ENCODE data around the gene WWOX.

WWOX gene

DNA sequence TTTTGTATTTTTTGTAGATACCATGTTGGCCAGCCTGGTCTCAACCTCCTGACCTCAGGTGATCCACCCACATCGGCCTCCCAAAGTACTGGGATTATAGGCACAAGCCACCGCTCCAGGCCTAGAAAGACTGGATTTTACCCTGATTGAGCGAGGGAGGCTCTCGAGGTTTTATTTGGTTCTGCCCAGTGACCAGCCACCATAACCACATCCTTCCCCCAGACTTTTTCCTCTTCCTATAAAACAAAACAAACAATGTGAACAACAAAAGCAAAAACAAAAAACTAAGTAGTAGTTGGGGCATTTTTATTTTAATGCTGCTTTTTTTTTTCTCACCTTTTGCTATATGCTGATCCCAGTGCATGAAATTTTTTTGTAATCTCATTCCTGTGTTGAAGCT lies 991.5 kb downstream of the WWOX start:
- no peak for DNase-seq (ENCODE audit: low read depth, low spot score)

DNA sequence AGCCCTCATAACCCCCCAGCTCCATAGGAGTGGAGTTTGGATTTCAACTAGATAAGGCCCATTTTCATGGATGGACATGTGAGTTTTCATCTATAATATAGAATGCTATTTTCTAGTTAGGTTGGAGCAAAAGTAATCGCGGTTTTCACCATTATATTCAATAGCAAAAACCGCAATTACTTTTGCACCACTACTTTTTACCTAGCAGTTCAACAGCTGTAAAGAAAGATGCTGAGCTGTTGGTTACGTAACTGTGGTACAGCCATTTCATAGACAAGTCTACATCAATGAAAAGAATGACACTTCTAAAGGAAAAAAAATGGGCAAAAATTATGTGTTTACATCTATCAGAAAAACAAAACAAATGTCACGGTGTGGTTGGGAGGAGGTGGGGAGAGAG lies 993.4 kb downstream of the WWOX start:
- no peak for DNase-seq (ENCODE audit: low read depth, low spot score)

DNA sequence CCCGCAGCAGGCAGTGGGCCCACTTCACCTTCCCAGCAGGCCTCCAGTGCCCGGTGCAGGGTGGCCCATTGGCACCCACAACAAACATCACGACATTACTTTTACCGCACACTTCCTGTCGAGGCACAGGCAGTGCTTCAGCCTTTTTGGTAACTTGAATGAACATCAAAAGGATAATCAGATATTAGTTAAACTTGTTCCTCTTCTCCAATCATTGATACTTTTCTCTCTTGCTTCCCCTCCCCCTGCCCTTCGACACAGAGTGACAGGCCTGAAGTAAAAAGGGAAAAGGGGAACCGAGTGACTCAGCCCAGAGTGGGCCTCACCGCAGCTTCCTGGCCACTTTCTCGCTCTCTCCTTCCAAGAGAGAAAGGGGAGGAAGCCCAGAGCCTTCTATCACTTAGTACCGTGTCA lies 994.1 kb downstream of the WWOX start:
- no peak for DNase-seq (ENCODE audit: low read depth, low spot score)

GRCh38 chr16:79096246-79096645 lies 996.8 kb downstream of the WWOX start:
- DNase-seq (ENCODE audit: low read depth, low spot score), result no peak

DNA sequence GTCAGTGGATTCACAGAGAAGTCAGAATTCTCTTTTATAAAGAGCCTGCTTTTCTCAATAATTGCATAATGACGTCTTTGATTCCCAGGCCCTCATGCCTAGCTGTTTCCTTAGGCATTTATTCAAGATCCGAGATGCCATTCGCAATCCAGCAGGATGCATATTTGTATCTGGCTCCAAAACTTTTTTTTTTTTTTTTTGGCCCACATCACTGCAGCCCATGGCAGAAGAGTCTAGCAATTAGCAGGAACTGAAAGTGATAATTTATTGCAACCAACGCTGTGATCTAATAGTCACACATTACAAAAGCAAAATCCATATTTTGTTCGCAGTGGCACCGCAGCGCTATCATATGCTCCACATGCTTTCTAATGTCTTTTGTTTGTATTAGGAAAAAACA lies 997.7 kb downstream of the WWOX start:
- DNase-seq (ENCODE audit: low read depth, low spot score), result no peak

GRCh38 chr16:79097771-79098170 lies 998.3 kb downstream of the WWOX start:
- DNase-seq (ENCODE audit: low read depth, low spot score), result no peak

DNA sequence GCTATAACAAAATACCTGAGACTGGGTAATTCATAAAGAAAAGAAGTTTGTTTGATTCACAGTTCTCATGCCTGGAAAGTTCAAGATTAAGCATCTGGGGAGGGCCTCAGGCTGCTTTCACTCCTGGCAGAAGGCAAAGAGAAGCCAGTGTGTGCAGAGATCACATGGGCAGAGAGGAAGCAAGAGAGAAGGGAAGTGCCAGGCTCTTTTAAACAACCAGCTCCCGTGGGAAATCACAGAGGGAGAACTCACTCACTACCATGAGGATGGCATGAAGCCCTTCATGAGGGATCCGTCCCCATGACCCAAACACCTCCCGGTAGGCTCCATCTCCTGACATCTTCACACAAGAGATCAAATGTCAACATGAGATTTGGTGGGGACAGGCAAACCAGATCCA lies 999.5 kb downstream of the WWOX start:
- no peak for DNase-seq (ENCODE audit: low read depth, low spot score)

GRCh38 chr16:79099716-79100115 lies 1000.3 kb downstream of the WWOX start:
- DNase-seq (ENCODE audit: low read depth, low spot score), result no peak

DNA sequence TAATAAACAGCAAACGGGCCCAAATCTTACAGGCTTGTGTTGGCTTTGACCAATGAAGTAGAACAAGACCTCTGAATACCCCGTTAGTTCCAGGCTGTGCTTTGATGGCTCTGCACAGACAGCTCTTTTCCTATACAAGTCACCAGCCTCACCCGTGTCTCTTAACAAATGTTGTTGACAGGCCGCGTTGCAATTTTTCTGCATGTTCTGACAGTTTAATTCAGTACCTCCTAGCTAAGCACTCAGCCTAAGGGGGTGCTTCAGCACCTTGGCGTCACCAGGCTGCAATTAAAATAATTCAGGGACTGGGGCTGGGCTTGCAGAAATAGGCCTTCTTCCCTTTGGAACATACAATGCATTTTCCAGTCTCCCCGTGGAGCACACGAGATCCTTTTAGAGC lies 1001.0 kb downstream of the WWOX start:
- no peak for DNase-seq (ENCODE audit: low read depth, low spot score)

- DNase-seq (ENCODE audit: low read depth, low spot score), result no peak
These were observed 1002.0 kb downstream of the WWOX start for GRCh38 chr16:79101491-79101890.

DNA sequence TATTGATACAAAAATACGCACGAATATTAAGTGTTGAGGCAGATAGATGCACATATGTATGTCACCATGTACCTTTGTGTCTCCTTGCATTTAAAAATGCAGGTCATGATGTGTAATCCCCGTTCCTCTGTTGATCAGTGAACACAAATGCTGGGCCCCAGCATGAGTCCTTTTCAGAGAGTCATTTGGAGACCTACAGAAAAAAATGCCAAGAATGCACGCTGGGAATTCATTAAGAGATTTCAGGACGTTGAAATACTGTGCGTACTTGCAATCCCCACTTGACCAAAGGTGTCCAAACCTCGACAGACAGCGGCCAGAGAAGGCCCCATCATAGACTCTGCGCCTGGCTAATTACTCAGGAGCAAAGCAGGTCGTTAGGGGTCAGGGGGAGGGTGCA lies 1005.1 kb downstream of the WWOX start:
- DNase-seq (ENCODE audit: low read depth, low spot score), result no peak

- no peak for DNase-seq (ENCODE audit: low read depth, low spot score)
These were observed 1007.8 kb downstream of the WWOX start for GRCh38 chr16:79107301-79107700.

- no peak for DNase-seq (ENCODE audit: low read depth, low spot score)
These were observed 1010.3 kb downstream of the WWOX start for GRCh38 chr16:79109771-79110170.

- no peak for DNase-seq (ENCODE audit: low read depth, low spot score)
These were observed 1010.8 kb downstream of the WWOX start for GRCh38 chr16:79110242-79110641.

DNA sequence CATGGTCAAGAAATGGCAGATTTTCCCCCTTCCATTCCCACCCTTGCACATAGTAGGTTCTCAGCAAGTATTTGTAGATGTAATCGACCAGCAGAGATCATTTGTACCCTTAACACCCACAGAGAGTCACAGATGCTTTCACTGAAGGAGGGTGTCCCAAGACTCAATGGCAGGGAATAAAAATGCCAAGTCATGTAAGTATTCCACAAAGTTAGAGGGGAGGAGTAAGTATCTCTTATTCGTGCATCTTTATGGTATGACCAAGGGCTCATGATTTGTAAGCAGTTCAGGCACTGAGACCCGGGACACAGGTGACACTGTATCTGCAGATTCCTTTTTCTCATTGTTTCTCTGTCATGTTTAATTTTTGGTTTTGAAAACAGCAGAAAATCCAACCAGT lies 1011.5 kb downstream of the WWOX start:
- DNase-seq (ENCODE audit: low read depth, low spot score), result no peak

GRCh38 chr16:79112462-79112861 lies 1013.0 kb downstream of the WWOX start:
- no peak for DNase-seq (ENCODE audit: low read depth, low spot score)

- DNase-seq (ENCODE audit: low read depth, low spot score), result no peak
These were observed 1014.4 kb downstream of the WWOX start for GRCh38 chr16:79113826-79114225.

DNA sequence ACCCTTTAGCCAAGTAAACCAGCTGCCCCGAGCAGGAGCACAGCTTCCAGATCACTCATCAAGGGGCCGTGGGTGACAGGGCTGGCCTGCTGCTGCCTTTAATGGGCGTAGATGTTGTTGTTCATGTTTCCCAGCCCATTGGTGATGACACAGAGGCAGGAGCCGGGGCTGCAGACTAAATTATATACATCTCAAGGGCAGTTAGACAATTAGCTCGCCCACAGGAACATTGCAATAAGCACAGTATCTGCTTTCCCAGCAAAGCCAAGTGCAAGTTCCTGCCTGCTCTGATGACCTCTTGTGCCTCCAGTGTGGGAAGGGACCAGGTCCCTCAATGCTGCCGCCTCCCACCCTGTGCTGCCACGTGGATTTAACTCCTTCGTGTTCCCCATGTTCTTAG lies 1015.3 kb downstream of the WWOX start:
- DNase-seq (ENCODE audit: low read depth, low spot score), result no peak

DNA sequence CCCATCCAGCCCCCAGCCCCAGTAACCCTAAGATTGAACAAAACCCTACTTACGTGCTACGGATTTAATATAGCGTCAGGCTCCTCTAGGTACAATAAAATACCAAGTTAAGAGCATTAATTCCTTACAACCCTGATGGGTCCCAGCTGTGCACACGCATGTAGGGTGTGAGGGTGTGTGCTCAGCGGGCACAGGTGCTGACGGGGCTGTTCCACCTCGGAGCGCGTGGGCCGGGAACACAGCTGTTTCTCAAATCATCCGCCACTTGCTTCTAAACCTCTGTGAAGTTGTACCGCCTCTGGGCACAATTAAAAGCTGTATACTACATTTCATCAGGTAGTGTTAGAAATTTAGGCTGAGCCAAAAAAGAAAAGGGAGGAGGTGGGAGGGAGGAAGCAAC lies 1022.5 kb downstream of the WWOX start:
- DNase-seq (ENCODE audit: low read depth, low spot score), result no peak

GRCh38 chr16:79122343-79122742 lies 1022.9 kb downstream of the WWOX start:
- DNase-seq (ENCODE audit: low read depth, low spot score), result no peak

DNA sequence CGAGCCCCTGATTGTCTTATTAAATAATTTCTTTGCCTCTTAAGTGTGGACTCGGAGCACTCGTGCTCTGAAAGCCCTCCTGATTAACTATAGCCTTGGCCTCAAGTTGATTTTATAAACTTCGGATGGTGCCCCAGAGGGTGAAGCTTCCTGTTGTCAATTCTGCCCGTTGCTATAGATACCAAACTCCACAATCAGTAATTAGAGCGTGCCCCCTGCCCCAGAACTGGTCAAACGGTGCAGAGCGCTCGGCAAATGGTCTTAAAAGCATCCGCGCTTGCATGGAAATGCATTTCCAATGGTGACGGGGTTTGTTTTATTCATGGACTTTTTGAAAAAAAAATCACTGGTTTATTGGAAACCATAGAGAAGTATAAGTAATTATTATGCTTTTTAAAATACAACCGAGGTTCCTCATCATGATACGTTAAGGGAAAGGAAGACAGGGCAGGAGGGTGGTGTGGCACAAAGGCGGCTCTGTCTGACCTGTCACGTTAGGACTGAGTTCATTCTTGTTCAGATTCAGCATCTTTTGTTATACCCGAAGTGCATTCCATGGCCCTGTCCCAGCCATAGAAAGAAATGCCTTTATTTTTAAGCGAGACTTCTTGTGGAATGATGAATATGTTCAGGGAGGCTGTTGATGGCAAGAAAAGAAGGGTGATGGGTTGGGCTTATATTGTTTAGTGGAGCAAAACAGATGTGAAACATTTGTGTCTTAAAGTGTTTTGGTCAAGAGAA lies 1024.7 kb downstream of the WWOX start:
- DNase-seq (ENCODE audit: low read depth, low spot score), result no peak

DNA sequence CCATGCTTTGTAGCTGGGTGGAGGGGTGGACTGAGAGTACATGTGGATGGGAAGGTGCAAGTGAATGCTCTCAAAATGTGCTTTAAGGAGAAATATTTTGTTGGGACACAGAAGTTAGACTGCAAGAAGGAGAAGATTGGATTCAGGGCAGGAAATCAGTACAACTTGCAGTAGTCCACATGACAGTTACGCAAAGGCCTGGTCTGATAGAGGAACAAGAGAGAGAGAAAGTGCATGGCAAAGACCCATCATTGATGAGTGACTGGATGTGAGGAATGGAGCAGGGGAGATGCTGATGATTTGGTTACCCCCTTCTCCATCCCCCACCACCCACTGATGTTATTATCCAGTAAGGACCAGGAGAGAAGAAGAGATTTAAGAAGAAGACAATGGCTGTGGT lies 1028.3 kb downstream of the WWOX start:
- DNase-seq (ENCODE audit: low read depth, low spot score), result no peak

DNA sequence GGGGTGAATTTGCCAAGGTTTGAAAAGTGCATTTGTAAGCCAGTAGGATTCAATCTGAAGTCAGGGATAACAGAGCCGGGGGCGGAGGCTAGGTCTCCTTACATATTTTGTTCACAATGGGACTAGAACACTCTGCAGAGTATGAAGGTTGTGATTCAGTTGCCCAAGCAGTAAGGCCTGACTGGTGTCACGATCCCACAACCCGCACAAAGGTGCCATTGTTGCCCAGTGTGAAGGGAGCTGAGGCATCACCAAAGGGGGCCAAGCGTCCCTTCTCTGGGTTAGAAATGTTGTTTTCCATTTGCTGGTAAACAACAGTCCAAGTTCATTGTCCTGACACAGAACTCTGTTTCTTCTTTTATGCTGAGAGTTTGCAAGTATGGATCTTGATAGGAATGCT lies 1029.3 kb downstream of the WWOX start:
- no peak for DNase-seq (ENCODE audit: low read depth, low spot score)

DNA sequence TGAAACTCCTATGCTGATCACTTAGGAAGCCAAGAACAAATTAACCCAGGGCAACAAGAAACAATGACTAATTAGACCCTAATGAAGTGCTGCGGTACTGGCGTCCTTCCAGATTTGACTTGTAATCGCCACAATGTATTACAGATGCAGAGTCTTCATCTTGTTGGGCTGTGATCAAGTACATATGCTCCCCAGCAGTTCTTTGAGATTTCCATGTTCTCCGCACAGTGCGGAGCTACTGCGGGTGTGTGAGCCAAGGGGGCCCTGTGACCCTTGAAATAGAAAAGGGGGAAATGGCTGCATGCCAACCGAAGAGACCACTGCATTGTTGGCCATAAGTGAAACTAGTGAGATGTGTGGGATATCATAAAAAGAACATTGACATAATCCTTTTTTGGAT lies 1031.2 kb downstream of the WWOX start:
- DNase-seq (ENCODE audit: low read depth, low spot score), result no peak

All from brain pericyte (primary cell).